GM10266 (cell line): Measurements from ENCODE around the gene LFNG.
"Not testable (repeated sequence)": the region's sequence is repeated elsewhere in the genome, so short reads cannot be mapped to it uniquely, and the experiment has no call there.

Experiments used
- DNase-seq: peaks from one replicate; pipeline ENCODE4 v3.0.0; 2012; ENCODE audit errors: extremely low spot score
- CTCF ChIP-seq: IDR thresholded peaks from 2 replicates; pipeline ENCODE4 v1.5.1; 2012; ENCODE audit warnings: mild to moderate bottlenecking, low read depth; ENCODE audit not compliant: control insufficient read depth, insufficient read depth; ENCODE audit errors: missing control alignments

LFNG gene

DNA sequence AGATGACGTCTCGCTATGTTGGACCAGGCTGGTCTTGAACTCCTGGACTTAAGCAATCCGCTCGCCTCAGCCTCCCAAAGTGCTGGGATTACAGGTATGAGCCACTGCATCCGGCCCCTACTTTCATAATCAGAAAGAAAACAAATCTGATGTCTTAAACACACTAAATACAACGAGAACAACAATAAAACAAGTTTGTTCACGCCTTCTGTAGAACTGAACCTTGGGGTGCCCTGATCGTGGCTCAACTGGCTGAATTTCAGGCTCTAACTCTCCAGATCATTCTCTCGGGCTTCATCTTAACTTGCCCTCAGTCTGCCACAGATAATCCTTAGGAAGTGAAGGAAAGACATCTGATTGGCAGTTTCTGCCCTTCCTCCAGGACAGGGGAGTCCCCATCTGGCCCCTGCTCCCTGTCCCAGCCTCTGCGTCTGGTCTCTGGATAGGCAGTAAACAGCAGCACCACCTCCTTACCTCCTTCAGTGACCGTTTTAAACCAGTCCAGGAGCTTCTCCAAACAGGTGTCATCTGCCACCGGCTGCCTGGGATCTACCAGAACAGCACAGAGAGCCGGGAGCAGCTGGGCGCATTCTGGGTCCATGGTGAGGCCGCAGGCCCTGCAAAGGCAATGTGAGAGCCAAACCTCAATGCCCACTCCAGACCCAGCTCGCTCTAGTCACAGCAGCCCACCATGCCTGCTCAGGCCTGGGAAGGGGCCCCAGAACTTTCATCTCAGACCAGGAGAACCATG is 34.4 kb downstream of the LFNG start:
- TF ChIP-seq CTCF: no peak
- no peak for DNase-seq

GRCh38 chr7:2554661-2555111 is 35.1 kb downstream of the LFNG start:
- peak; percentile 40 for DNase-seq
- TF ChIP-seq CTCF: no peak

DNA sequence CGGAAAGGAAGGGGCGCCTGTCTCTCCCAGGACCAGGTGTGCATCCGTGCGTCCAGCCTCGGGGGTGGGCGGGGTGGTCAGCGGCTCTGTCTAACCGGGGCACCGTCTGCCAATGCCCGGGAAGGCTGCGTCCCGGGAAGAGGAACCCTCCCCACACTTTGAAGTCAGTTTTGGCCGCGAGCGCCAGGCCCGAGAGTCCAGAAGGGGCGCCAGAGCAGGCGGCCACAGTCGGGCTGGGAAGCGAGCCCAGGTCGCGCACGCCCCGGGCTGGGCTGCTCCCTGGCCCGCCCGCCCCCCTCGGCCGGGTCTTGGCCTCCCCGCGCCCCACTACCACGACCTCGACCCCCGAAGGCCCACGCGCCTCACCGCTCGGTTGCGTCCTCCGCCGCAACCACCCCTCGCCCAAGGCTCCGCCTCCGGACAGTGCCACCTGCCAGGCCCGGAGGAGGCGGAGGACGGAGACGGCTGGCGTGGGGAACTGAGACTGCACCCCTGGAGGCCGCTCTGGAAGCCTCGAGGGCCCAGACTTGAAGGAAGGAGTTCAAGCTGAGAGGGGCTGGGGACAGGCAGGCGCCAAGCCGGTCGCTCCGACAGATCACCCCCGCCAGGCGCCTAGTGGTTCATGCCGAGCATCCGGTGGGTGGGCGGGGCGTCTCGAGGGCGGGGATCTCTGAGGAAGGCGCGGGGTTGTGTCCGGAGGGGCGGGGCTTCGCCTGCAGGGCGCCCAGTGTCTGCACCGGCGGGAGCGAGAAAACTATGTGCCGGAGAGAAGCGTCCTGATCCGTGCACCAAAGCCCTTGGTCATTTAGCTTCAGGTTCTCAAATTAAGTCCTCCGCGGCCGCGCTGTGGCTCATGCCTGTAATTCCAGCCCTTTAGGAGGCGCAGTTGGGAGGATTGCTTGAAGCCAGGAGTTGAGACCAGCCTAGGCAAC is 35.8 kb downstream of the LFNG start, which contains the start of gene BRAT1:
BRAT1 (minus strand) TSS at position 404 of the 932 bp plus-strand sequence. CDS start 1,093 bp downstream, outside the sequence.
- TF ChIP-seq CTCF: peak; percentile 42
- DNase-seq: peak; percentile 99

DNA sequence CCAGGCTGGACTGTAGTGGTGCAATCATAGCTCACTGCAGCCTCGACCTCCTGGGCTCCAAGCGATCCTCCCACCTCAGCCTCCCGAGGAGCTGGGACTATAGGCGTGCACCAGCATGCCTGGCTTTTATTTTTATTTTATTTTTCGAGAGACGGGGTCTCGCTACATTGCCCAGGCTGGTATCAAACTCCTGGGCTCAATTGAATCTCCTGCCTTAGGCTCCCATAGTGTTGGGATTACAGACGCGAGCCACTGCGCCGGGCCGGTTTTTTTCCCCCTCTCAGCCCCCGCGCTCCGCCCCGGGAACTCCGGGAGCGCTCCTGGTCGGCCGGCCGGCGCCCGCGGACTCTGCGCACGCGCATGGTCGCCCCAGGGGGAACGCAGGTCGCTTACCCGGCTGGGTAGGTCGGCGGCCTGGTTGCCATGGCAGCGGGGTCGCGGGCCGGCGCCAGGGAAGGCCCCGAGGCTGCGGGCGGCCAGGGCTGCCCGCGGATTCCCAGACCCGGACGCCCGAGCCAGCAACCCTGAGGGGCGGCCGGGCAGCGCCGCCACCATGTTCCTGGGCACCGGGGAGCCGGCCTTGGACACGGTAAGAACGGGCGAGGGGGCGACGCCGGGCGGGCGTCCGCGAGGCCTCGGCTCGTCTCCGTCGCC is 39.2 kb downstream of the LFNG start, which contains the start of gene IQCE:
IQCE (plus strand) TSS at position 351 of the 654 bp plus-strand sequence; CDS start at position 554, 203 bp downstream.
- TF ChIP-seq CTCF: no peak

GRCh38 chr7:2559283-2559950 is 39.8 kb downstream of the LFNG start:
- peak; percentile 35 for DNase-seq

More for the DNA sequence above, 39.2 kb downstream of the LFNG start, which contains the start of gene IQCE:
- DNase-seq: peak; percentile 95

GRCh38 chr7:2563955-2564354 is 44.4 kb downstream of the LFNG start:
- not testable (repeated sequence) for DNase-seq

More at GRCh38 chr7:2559283-2559950, 39.8 kb downstream of the LFNG start:
- TF ChIP-seq CTCF: no peak
